HG03095 (cell line): ENCODE results near the gene TTC7B.

Source experiments
- ATAC-seq: cut with Tn5 transposase; IDR thresholded peaks from one replicate; pipeline ENCODE4 v1.9.1; 2021; ENCODE audit warnings: moderate library complexity; ENCODE audit not compliant: unreplicated experiment

The TTC7B gene

GRCh38 chr14:90777830-90778485 is 38.3 kb downstream of the TTC7B start:
- ATAC-seq = no peak

DNA sequence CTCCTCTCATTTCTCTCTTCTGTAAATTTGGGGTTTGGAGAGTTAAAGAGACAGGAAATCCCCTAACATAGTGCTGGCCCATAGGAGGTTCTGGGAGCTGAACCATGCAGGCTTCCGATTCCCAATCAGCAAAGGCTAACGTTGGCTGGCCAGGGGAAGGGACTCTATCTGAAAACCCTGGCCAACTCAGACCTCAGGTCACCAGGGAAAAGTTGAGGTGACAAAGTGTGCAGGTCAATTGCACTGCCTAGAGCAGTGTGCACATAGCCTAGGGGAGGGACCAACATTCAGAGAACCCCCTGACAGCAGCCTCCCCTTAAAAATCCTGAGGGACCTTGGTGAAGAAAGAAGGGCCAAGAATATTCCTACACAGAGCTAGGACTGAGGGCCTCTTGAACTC is 38.9 kb downstream of the TTC7B start:
- no peak for ATAC-seq

- no peak for ATAC-seq
Observed at GRCh38 chr14:90775441-90775840, 40.8 kb downstream of the TTC7B start.

GRCh38 chr14:90774316-90774715 is 41.9 kb downstream of the TTC7B start:
- ATAC-seq = no peak

GRCh38 chr14:90773705-90774104 is 42.5 kb downstream of the TTC7B start:
- ATAC-seq = no peak

- no peak for ATAC-seq
Observed at GRCh38 chr14:90773196-90773486, 43.1 kb downstream of the TTC7B start.

DNA sequence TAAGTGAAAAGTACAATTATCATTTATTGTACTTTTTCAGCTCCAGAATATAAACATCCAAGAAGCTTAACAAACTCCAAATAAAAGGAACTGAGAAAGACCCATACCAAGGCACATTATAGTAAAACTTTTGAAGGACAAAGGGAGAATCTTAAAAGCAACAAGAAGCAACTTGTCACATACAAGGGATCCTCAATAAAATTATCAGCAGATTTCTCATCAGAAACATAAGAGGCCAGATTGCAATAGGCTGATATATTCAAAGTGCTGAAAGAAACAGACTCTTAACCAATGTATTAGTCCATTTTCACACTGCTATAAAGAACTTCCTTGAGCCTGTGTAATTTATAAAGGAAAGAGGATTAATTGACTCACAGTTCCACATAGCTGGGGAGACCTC is 48.3 kb downstream of the TTC7B start:
- ATAC-seq = no peak

- ATAC-seq = no peak
Observed at GRCh38 chr14:90760591-90761316, 55.5 kb downstream of the TTC7B start.

DNA sequence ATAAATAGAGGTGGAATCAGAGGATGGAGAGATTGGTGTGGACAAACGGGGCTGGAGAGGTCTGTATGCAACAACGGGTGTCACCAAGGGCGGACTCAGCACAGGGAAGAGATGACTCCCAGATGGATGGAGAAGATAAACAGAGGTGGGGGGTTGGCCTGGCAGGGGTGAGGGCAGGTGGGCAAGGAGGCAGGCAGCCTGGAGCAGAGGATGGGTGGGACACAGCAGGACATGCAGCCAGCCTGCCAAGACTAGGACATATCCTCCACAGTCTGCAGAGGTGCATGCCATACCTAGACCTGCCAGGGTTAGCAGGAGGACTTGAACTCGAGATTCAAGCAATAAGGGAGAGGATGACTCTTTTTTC is 56.2 kb downstream of the TTC7B start:
- no peak for ATAC-seq

DNA sequence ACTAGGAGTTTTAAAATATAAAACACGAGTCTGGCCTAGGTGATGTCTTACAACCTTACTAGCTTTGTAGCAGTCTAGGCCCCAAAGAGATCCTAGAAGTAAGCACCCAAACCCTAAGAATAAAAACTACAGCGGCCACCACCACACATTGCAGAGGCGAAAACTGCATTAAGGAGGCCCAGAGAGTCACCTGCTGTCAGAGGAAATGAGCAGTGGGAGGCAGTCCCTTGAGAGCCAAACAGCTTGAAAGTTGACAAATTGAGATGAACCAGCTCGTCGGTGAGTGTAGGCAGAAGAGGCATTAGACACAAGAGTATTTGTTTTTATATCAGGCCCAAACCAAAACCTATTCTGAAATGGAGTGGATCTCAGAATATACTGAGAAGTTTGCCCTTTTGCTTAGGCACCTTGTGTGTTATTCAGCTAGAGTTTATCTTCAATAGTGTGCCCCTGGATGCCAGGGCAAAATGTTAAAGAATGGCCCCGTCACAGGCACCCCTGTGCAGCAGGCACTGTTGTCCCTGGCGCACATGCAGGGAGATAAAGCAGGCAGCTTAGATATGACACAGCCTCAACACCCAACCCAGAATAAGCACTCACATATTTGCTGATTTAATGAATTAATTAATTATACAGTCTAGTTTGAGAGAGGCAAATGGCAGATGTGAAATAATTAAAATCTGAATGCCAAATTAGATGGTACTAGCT is 56.7 kb downstream of the TTC7B start:
- ATAC-seq = no peak

- ATAC-seq = peak; percentile 40
Observed at GRCh38 chr14:90758959-90759358, 57.3 kb downstream of the TTC7B start.

DNA sequence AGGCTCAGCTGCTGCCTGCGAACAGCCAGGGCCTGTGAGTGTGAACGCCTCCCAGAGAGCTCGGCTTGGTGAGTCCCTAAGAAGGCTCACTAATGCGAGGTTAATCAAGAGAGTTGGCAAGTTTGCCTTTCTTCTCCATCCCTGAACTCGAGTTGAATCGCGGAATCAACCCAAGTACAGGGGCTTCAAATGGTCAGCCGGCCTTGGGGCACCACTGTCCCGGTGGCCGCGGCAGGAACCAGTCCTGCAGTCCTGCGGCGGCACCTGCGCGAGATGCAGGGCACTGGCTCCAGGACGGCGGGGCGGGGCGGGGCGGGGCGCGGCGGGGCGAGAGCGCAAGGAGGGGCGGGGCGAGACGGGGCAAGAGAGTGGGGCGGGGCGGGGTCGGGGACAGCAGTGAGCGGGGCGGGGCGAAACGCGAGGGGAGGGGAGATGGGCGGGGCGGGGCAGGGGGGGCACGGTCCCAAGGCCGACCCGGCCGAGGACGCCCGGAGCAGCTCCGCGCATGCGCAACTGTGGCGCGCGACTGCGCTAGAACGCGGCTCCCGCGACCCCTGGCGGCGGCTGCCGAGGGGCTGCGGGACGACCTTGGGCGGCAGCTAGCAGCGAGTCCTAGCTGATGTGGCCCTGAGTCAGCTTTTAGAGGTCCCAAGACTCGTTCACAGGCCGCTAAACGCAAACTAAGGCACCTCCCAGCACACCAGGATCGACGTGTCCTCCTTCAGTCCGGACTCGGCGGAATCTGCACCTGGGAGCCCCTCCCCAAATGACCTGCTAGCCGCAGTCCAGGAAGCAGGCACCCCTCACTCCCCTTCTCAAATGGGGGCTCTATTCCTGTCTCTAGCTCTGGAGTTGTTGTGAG is 58.0 kb downstream of the TTC7B start:
- ATAC-seq = peak; percentile 71

- ATAC-seq = no peak
Observed at GRCh38 chr14:90757452-90757851, 58.8 kb downstream of the TTC7B start.

DNA sequence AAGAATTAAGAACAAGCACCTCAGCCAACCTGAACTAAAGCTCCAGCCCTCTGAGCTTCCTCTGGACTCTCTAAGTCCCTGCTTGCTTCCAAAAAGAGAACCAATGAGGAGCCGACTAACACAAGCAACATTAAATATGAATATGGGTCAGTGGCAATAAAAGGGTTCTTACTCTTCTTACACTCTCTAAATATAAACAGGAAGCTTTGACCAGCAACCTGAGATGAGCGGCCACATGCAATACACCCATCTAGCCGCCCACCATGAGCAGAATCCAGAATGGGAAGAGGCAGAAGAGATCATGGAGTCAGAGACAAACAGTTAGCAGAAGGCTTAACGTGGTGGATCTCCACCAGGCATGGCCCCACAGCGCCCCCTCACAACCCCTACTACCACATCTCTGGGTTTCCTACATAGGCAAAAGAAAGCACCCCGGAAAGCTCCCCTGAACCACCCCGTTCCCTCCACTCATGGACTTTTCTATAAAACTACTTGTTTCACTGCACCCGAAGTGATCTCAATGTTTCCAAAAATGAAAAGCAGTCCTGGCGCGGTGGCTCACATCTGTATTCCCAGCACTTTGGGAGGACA is 59.4 kb downstream of the TTC7B start:
- no peak for ATAC-seq

DNA sequence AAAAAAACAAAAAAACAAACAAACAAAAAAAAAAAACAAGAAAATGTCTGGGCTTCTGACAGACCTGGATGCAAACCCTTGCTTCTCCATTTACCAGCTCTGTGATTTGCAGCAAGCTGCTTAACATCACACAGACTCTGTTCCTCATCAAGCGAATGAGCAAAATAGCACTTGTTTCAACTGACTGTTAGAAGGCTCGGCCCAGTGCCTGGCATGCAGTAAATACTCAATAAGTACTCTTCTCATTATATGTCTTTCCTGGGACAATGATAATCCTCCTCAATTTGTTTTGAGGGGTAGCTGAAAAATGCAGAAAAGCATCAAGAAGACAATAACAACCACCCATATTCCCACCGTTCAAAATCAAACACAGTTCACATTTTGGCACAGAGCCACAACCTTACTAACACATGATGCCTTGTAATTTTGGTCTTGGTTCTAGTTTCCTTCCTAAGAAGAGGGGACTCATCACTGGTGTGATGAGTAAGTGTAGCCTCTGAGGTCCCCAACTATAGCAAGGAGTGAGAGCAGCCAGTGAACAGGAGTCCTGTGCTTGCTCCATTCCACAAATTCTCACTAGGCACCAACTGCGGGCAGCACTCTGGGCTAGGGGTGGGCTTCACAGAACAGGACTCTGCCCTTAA is 60.4 kb downstream of the TTC7B start:
- no peak for ATAC-seq

DNA sequence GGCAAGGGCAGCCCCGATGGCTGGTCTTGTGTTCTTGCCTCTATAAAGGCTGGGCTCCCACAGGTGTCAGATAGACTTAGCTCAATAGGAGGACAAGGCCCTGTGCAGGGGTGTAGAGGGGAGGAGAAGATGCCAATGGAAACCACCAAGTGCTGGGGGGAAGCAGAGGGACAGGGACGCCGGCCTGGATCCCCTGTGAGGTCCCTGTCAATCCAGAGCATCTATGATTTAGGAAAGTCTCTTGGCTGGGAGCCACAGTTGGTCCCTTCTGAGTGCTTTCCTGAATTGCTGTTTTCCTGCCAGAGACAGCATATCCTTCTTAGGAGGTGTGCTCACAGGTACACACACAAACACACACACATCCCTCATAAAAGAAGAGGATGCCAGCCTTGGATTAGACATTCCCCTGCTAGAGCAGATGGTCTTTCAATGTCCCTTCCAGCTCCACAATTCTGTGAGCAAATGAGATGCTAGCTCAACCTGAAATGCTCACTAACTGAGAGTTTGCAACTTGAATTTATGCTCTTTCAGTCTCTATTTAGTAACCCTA is 62.7 kb downstream of the TTC7B start:
- no peak for ATAC-seq

- ATAC-seq = no peak
Observed at GRCh38 chr14:90750701-90751100, 65.5 kb downstream of the TTC7B start.

DNA sequence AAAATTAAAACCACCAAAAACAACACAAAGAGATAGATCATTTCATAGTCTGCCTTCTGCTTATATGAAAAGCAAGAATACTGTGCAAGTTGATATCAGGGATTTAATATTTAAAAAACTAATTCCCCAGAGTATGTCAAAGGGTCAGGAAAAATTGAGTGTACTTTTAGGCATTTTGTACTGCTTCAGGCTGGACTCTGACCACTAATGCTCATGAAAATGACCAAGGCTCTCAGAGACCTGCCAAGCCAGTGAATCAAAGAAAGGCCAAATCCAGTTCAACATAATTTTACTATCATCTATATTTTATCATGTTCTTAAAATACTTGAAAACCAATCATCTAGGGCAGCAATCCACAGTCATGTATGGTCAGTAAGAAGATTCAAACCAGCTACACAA is 66.0 kb downstream of the TTC7B start:
- ATAC-seq = no peak

DNA sequence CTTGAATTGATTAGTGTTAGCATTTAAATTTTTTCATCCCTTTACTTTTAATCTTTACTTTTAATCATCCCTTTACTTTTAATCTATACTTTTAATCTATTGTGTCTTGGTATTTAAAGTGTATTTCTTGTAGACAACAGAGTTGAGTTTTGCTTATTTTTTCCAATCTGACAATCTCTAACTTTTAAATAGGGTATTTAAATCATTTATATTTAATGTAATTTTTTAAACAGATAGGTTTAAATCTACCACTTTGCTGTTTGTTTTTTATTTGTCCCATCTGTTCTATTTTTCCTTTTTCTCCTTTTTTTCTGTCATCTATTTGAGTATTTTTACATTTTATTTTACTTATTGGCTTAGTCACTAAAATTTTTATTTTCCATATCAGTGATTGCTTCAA is 68.3 kb downstream of the TTC7B start:
- ATAC-seq = no peak

GRCh38 chr14:90743826-90744225 is 72.4 kb downstream of the TTC7B start:
- no peak for ATAC-seq
